ENCODE results near the gene PDE4A. TPM values are rescaled to one million over a fixed set of nuclear protein-coding genes. Genes with fewer than 3 reads are reported as not detected.

PDE4A gene
- total and polyA plus RNA-seq, 10 of the 15 experiments (the other 5 are each of a cell fraction or from before 2014, with no cell fraction given) = 0.24 to 13.3 (median 4.9) TPM

DNA sequence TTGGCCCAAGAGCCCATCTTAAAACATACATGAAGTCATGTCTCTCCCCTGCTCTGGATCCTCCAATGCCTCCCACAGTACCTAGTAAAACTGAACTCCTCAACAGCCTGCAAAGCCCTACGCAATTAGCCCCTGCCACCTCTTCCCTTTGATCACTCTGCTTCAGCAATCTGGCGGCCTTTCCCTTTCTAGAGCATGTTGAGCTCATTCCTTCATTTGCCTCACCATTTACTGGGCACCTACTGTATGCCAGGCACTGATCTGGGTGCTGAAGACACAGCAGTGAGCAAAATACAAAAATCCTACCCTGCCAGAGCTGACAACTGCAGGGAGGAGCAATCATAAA lies 79.9 kb downstream of the PDE4A start:
- H3K4me1 ChIP-seq (ENCODE audit: control insufficient read depth, insufficient read depth, low read length) = peaks cover 25% of the 10 kb centered on the region
- in situ Hi-C loops (cut with MboI) = no loop called here
- ATAC-seq = no peak
- FAIRE-seq = no peak
- H3K36me3 ChIP-seq (ENCODE audit: control insufficient read depth in 2 of 2, insufficient read depth in 2 of 2, low read length in 1 of 2) = peaks cover 10 to 27% of the 10 kb centered on the region in 2 experiments
- CTCF ChIA-PET = interaction anchor here (1.2 to 1.8 kb wide), 4 partner anchors 11 to 84 kb away, joined by 3 to 9 read pairs (median 4); no protein-coding TSS in a partner anchor
- H3K27me3 ChIP-seq (replicated peaks in 1 of 2; ENCODE audit: control insufficient read depth in 2 of 2, insufficient read depth in 2 of 2, low read length in 1 of 2) = no peaks in the 10 kb centered on the region
- peak overlapping the region; percentile 28; the same call in 1 of the 2 replicates for H3K4me3 ChIP-seq
- H3K27ac ChIP-seq (ENCODE audit: control insufficient read depth, insufficient read depth) = no peak overlapping the region
- BruUV-seq (replicated peaks) = TSS peak; percentile 48
- POLR2A ChIA-PET = interaction anchor here (0.5 to 1.3 kb wide), 5 partner anchors 67 to 300 kb away, joined by 3 to 5 read pairs (median 3); no protein-coding TSS in a partner anchor
- SMC1A ChIA-PET (ENCODE audit: uncharacterized antibody, unreplicated experiment) = interaction anchor here (0.8 to 1.3 kb wide), 2 partner anchors 17 to 151 kb away, joined by 3 to 4 read pairs; no protein-coding TSS in a partner anchor
- H3K4me2 ChIP-seq (ENCODE audit: control insufficient read depth, insufficient read depth) = 0 out of 2 replicates have a peak overlapping the region, but pooled peaks have one; percentile 30
- TF ChIP-seq TAF1 (IDR thresholded peaks at IDR 0.05; ENCODE audit: borderline replicate concordance, low read depth, low read length) (no peak), E2F8 (IDR thresholded peaks at IDR 0.05; ENCODE audit: low read depth, partially characterized antibody) (no peak)
- intact Hi-C loops (cut with micrococcal nuclease; ENCODE audit: unreplicated experiment) = loop anchor here (5.0 to 10.0 kb wide), 2 partner anchors 95 to 152 kb away; partner anchors contain the start of genes CDC37 and ILF3
- H3K79me2 ChIP-seq (ENCODE audit: control insufficient read depth, insufficient read depth, low read length) = peaks cover 50% of the 10 kb centered on the region
- RAD21 ChIA-PET (ENCODE audit: unreplicated experiment) = no interaction called here
- H3K9me3 ChIP-seq (replicated peaks; ENCODE audit: control insufficient read depth, insufficient read depth, low read length) = no peaks in the 10 kb centered on the region
- H2AFZ ChIP-seq (ENCODE audit: control insufficient read depth, low read depth, low read length) = no peak overlapping the region
- no peak for DNase-seq (ENCODE audit: low read depth, low spot score)
- no peak overlapping the region for H3K9ac ChIP-seq (ENCODE audit: control insufficient read depth, insufficient read depth, low read length)
- 80% methylated on average over 2 of the region's 2 CpGs for WGBS (ENCODE audit: insufficient coverage, insufficient replicate concordance, low lambda C conversion rate, missing lambda C conversion rate)
- no peaks in the 10 kb centered on the region for H4K20me1 ChIP-seq (ENCODE audit: control insufficient read depth, insufficient read depth)

Measured in GM12878 (cell line).